Measurements from ENCODE around the gene RAPGEF2.
"Not testable (repeated sequence)": the region's sequence is repeated elsewhere in the genome, so short reads cannot be mapped to it uniquely, and the experiment has no call there.

DNA sequence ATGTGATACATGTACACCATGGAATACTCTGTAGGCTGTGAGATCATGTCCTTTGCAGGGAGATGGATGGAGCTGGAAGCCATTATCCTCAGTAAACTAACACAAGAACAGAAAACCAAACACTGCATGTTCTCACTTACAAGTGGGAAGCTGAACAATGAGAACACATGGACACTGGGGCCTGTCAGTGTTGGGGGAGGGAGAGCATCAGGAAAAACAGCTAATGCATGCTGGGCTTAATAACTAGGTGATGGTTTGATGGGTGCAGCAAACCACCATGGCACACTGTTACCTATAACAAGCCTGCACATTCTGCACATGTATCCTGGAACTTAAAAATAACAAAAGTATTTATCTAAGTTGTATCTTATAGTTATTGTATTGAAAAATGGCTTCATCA lies 13.8 kb downstream of the RAPGEF2 start:
- TF ChIP-seq, protein P1, sequence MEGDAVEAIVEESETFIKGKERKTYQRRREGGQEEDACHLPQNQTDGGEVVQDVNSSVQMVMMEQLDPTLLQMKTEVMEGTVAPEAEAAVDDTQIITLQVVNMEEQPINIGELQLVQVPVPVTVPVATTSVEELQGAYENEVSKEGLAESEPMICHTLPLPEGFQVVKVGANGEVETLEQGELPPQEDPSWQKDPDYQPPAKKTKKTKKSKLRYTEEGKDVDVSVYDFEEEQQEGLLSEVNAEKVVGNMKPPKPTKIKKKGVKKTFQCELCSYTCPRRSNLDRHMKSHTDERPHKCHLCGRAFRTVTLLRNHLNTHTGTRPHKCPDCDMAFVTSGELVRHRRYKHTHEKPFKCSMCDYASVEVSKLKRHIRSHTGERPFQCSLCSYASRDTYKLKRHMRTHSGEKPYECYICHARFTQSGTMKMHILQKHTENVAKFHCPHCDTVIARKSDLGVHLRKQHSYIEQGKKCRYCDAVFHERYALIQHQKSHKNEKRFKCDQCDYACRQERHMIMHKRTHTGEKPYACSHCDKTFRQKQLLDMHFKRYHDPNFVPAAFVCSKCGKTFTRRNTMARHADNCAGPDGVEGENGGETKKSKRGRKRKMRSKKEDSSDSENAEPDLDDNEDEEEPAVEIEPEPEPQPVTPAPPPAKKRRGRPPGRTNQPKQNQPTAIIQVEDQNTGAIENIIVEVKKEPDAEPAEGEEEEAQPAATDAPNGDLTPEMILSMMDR (IDR thresholded peaks at IDR 0.05; ENCODE audit: poor library complexity): not testable (repeated sequence)
- not testable (repeated sequence) for TF ChIP-seq EZH2 (IDR thresholded peaks at IDR 0.05; ENCODE audit: borderline replicate concordance); EZH2phosphoT487 (IDR thresholded peaks at IDR 0.05; ENCODE audit: low read depth, severe bottlenecking, unreplicated experiment)

All from hepatocyte (in vitro differentiated cells).